ENCODE results near the gene ASB16. TPM values are rescaled to one million over a fixed set of nuclear protein-coding genes. Genes with fewer than 3 reads are reported as not detected.

Gene ASB16
- total RNA-seq, 1 experiment from 2014 or later = 0.37 TPM

DNA sequence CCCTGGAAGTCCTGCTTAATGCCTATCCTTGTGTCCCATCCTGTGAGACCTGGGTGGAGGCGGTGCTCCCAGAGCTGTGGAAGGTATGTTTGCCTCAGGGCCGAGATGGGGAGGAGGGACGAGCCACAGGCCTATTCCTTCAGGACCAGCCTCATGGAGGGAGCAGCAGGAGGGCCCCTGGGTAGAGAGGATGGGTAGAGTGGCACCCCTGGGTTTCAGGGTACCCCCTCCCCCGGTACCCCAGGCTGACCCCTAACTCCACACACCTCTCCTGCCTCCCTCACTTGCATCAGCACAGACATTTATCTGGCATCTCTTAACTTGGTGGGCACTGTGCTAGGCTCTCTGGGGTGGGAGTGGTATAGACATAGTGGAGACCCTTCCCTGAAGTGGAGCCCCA, 7.1 kb downstream of the ASB16 start:
- TF ChIP-seq POLR2A (IDR thresholded peaks at IDR 0.05; ENCODE audit: borderline replicate concordance, extremely low read depth, insufficient read depth, insufficient read length) (no peak), TCF7L2 (IDR thresholded peaks at IDR 0.05; ENCODE audit: borderline replicate concordance, extremely low read depth, insufficient read depth, insufficient read length) (no peak), ZNF274 (IDR thresholded peaks at IDR 0.05; ENCODE audit: low read depth, low read length) (no peak), POLR2AphosphoS5 (IDR thresholded peaks at IDR 0.05; ENCODE audit: low read depth, low read length) (no peak), SRF (IDR thresholded peaks at IDR 0.05; ENCODE audit: low read depth) (no peak), FOSL1 (IDR thresholded peaks at IDR 0.05; ENCODE audit: low read depth) (no peak), CEBPB (IDR thresholded peaks at IDR 0.05; ENCODE audit: low read depth) (no peak), SIN3A (IDR thresholded peaks at IDR 0.05; ENCODE audit: low read depth) (no peak), CBX3 (IDR thresholded peaks at IDR 0.05; ENCODE audit: low read depth) (no peak), ELF1 (IDR thresholded peaks at IDR 0.05; ENCODE audit: borderline replicate concordance, low read depth) (no peak), RAD21 (IDR thresholded peaks at IDR 0.05; ENCODE audit: low read depth) (no peak)
- TF ChIP-seq, protein P1, sequence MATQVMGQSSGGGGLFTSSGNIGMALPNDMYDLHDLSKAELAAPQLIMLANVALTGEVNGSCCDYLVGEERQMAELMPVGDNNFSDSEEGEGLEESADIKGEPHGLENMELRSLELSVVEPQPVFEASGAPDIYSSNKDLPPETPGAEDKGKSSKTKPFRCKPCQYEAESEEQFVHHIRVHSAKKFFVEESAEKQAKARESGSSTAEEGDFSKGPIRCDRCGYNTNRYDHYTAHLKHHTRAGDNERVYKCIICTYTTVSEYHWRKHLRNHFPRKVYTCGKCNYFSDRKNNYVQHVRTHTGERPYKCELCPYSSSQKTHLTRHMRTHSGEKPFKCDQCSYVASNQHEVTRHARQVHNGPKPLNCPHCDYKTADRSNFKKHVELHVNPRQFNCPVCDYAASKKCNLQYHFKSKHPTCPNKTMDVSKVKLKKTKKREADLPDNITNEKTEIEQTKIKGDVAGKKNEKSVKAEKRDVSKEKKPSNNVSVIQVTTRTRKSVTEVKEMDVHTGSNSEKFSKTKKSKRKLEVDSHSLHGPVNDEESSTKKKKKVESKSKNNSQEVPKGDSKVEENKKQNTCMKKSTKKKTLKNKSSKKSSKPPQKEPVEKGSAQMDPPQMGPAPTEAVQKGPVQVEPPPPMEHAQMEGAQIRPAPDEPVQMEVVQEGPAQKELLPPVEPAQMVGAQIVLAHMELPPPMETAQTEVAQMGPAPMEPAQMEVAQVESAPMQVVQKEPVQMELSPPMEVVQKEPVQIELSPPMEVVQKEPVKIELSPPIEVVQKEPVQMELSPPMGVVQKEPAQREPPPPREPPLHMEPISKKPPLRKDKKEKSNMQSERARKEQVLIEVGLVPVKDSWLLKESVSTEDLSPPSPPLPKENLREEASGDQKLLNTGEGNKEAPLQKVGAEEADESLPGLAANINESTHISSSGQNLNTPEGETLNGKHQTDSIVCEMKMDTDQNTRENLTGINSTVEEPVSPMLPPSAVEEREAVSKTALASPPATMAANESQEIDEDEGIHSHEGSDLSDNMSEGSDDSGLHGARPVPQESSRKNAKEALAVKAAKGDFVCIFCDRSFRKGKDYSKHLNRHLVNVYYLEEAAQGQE (IDR thresholded peaks at IDR 0.05; ENCODE audit: low read depth) = no peak
- TF ChIP-seq, protein P2, sequence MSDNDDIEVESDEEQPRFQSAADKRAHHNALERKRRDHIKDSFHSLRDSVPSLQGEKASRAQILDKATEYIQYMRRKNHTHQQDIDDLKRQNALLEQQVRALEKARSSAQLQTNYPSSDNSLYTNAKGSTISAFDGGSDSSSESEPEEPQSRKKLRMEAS (IDR thresholded peaks at IDR 0.05) = no peak
- TF ChIP-seq, protein P3, sequence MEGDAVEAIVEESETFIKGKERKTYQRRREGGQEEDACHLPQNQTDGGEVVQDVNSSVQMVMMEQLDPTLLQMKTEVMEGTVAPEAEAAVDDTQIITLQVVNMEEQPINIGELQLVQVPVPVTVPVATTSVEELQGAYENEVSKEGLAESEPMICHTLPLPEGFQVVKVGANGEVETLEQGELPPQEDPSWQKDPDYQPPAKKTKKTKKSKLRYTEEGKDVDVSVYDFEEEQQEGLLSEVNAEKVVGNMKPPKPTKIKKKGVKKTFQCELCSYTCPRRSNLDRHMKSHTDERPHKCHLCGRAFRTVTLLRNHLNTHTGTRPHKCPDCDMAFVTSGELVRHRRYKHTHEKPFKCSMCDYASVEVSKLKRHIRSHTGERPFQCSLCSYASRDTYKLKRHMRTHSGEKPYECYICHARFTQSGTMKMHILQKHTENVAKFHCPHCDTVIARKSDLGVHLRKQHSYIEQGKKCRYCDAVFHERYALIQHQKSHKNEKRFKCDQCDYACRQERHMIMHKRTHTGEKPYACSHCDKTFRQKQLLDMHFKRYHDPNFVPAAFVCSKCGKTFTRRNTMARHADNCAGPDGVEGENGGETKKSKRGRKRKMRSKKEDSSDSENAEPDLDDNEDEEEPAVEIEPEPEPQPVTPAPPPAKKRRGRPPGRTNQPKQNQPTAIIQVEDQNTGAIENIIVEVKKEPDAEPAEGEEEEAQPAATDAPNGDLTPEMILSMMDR (IDR thresholded peaks at IDR 0.05 in 2 of 3, conservative IDR thresholded peaks at IDR 0.05 in 1 of 3; ENCODE audit: borderline replicate concordance in 1 of 3, insufficient read depth in 1 of 3, low read depth in 2 of 3, low read length in 2 of 3) = no peak
- TF ChIP-seq, protein P4, sequence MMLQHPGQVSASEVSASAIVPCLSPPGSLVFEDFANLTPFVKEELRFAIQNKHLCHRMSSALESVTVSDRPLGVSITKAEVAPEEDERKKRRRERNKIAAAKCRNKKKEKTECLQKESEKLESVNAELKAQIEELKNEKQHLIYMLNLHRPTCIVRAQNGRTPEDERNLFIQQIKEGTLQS (IDR thresholded peaks at IDR 0.05) = no peak
- TF ChIP-seq, protein P5, sequence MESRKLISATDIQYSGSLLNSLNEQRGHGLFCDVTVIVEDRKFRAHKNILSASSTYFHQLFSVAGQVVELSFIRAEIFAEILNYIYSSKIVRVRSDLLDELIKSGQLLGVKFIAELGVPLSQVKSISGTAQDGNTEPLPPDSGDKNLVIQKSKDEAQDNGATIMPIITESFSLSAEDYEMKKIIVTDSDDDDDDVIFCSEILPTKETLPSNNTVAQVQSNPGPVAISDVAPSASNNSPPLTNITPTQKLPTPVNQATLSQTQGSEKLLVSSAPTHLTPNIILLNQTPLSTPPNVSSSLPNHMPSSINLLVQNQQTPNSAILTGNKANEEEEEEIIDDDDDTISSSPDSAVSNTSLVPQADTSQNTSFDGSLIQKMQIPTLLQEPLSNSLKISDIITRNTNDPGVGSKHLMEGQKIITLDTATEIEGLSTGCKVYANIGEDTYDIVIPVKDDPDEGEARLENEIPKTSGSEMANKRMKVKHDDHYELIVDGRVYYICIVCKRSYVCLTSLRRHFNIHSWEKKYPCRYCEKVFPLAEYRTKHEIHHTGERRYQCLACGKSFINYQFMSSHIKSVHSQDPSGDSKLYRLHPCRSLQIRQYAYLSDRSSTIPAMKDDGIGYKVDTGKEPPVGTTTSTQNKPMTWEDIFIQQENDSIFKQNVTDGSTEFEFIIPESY (IDR thresholded peaks at IDR 0.05; ENCODE audit: extremely low read depth, insufficient replicate concordance, low read length) = no peak
- Histone ChIP-seq H3K4me1 (ENCODE audit: control insufficient read depth in 1 of 2, insufficient read depth in 2 of 2, low read length in 2 of 2) (no peaks in the 10 kb centered on the region), H3K36me3 (ENCODE audit: control insufficient read depth in 1 of 2, insufficient read depth in 2 of 2, low read length in 2 of 2) (peaks cover 16 to 19% of the 10 kb centered on the region in 2 experiments; a peak in 3 of 4 replicates), H3K9me2 (ENCODE audit: insufficient read depth) (no peaks in the 10 kb centered on the region), H2AFZ (ENCODE audit: low read depth, low read length, poor library complexity, severe bottlenecking) (no peak overlapping the region), H3K9ac (ENCODE audit: low read length) (no peak overlapping the region), H4K20me1 (ENCODE audit: insufficient read depth) (no peaks in the 10 kb centered on the region), H3K4me2 (ENCODE audit: low read length) (no peak overlapping the region), H3K27ac (ENCODE audit: low read depth, low read length) (no peak overlapping the region), H3K9me3 (ENCODE audit: control insufficient read depth in 1 of 2, insufficient read depth in 1 of 2, low read depth in 1 of 2, low read length in 2 of 2) (no peaks in the 10 kb centered on the region), H3K4me3 (replicated peaks in 1 of 2; ENCODE audit: low read depth in 1 of 2, low read length in 2 of 2) (no peak overlapping the region), H3K27me3 (ENCODE audit: insufficient read depth, low read length) (no peaks in the 10 kb centered on the region), H3K79me2 (ENCODE audit: insufficient read depth, low read length) (peaks cover 12% of the 10 kb centered on the region)
- intact Hi-C loops (cut with micrococcal nuclease) = no loop called here
- no TSS peak for BruUV-seq (replicated peaks)
- ChIA-PET POLR2A (no interaction called here), CTCF (no interaction called here), RAD21 (ENCODE audit: low non-redundant PET in 1 of 2, low total read pairs in 2 of 2, uncharacterized antibody in 2 of 2, unreplicated experiment in 2 of 2) (no interaction called here)
- no peak for DNase-seq (ENCODE audit: low read depth, low spot score)
- no peak for ATAC-seq

Data from HCT116 (cell line).